ENCODE data around the gene AEN. TPM values are rescaled to one million over a fixed set of nuclear protein-coding genes. Genes with fewer than 3 reads are reported as not detected.
"Not testable (repeated sequence)": the region's sequence is repeated elsewhere in the genome, so short reads cannot be mapped to it uniquely, and the experiment has no call there.

The AEN gene
- total and polyA plus RNA-seq, 8 donors: 1.8 to 35.3 (median 14.3) TPM

DNA sequence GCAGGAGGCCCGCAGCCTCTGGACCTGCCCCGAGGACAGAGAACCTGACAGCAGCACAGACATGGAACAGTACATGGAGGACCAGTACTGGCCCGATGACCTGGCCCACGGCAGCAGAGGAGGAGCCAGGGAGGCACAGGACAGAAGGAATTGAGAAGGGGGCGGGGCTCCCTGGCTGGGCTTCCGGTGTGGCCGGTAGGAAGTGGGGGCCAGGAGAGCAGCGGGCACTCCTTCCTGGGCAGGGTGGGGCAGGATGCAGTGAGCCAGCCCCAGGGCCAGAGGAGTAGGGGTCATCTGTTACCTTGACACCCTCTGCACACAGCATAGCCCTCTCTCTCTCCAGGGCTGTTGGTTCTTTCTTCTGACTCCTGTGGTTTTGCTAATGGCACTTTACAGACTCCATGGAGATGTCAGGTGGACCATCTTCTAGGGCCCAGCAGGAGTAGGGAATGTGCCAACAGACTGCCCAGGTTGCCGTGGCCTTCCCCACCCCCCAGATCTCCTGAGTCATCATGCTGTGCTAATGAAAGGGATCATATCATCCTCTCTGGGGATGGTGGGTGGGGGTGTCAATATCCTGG, 9.1 kb downstream of the AEN start:
- no peak overlapping the region for H3K4me3 ChIP-seq
- intact Hi-C loops (cut with DNase I; ENCODE audit: low total_unique reads): no loop called here
- no peaks in the 10 kb centered on the region for H3K9me3 ChIP-seq
- peak overlapping the region in 4 of 5 donors; percentile 22 to 75 (median 56) for H3K27ac ChIP-seq
- WGBS, 5 donors: 40 to 69% (median 58%) methylated on average over 5 to 9 of the region's 9 CpGs
- TF ChIP-seq, protein P1, sequence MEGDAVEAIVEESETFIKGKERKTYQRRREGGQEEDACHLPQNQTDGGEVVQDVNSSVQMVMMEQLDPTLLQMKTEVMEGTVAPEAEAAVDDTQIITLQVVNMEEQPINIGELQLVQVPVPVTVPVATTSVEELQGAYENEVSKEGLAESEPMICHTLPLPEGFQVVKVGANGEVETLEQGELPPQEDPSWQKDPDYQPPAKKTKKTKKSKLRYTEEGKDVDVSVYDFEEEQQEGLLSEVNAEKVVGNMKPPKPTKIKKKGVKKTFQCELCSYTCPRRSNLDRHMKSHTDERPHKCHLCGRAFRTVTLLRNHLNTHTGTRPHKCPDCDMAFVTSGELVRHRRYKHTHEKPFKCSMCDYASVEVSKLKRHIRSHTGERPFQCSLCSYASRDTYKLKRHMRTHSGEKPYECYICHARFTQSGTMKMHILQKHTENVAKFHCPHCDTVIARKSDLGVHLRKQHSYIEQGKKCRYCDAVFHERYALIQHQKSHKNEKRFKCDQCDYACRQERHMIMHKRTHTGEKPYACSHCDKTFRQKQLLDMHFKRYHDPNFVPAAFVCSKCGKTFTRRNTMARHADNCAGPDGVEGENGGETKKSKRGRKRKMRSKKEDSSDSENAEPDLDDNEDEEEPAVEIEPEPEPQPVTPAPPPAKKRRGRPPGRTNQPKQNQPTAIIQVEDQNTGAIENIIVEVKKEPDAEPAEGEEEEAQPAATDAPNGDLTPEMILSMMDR (IDR thresholded peaks at IDR 0.05): no peak
- TF ChIP-seq POLR2AphosphoS5 (IDR thresholded peaks at IDR 0.05): peak in 1 of 3 donors; percentile 19
- H3K27me3 ChIP-seq: no peaks in the 10 kb centered on the region
- H3K4me1 ChIP-seq: peaks cover 5 to 57% (median 24%) of the 10 kb centered on the region in 4 donors
- peaks cover 23 to 74% (median 67%) of the 10 kb centered on the region in 4 donors for H3K36me3 ChIP-seq
- peak in 1 of 2 donors; percentile 59 for DNase-seq

- WGBS, 5 donors: 38 to 79% (median 66%) methylated on average over 7 of the region's 7 CpGs
- Histone ChIP-seq H3K36me3 (peaks cover 23 to 71% (median 66%) of the 10 kb centered on the region in 4 donors), H3K4me3 (no peak overlapping the region), H3K4me1 (peaks cover 10 to 56% (median 27%) of the 10 kb centered on the region in 4 donors), H3K27ac (peak overlapping the region; percentile 3 to 75 (median 50)), H3K27me3 (no peaks in the 10 kb centered on the region), H3K9me3 (no peaks in the 10 kb centered on the region)
- no peak for TF ChIP-seq EP300 (IDR thresholded peaks at IDR 0.05)
- TF ChIP-seq, protein P1 (IDR thresholded peaks at IDR 0.05): no peak
- DNase-seq: no peak
- intact Hi-C loops (cut with DNase I; ENCODE audit: low total_unique reads): no loop called here
Observed at GRCh38 chr15:88630798-88631463, 9.8 kb downstream of the AEN start.

GRCh38 chr15:88631464-88632028, 10.4 kb downstream of the AEN start:
- Histone ChIP-seq H3K9me3 (no peaks in the 10 kb centered on the region), H3K4me3 (no peak overlapping the region), H3K36me3 (peaks cover 23 to 66% (median 60%) of the 10 kb centered on the region in 4 donors), H3K4me1 (peaks cover 14 to 56% (median 29%) of the 10 kb centered on the region in 4 donors), H3K27me3 (no peaks in the 10 kb centered on the region), H3K27ac (peak overlapping the region; percentile 4 to 75 (median 43))
- intact Hi-C loops (cut with DNase I; ENCODE audit: low total_unique reads): no loop called here
- no peak for TF ChIP-seq POLR2AphosphoS5 (IDR thresholded peaks at IDR 0.05)
- TF ChIP-seq, protein P1 (IDR thresholded peaks at IDR 0.05): no peak
- TF ChIP-seq EP300 (IDR thresholded peaks at IDR 0.05): no peak
- no peak for TF ChIP-seq POLR2A (IDR thresholded peaks at IDR 0.05)
- no peak for DNase-seq
- 83 to 91% (median 91%) methylated on average over 11 to 12 of the region's 12 CpGs for WGBS, 5 donors

GRCh38 chr15:88632797-88633196, 11.7 kb downstream of the AEN start:
- intact Hi-C loops (cut with DNase I; ENCODE audit: low total_unique reads); H3K9me3 ChIP-seq: not testable (repeated sequence)
- WGBS, 5 donors: 84 to 95% (median 88%) methylated on average over 7 of the region's 7 CpGs

More at GRCh38 chr15:88632797-88633196, 11.7 kb downstream of the AEN start:
- peaks cover 27 to 56% (median 36%) of the 10 kb centered on the region in 4 donors for H3K4me1 ChIP-seq
- not testable (repeated sequence) for H3K27me3 ChIP-seq, DNase-seq, H3K4me3 ChIP-seq
- H3K27ac ChIP-seq: peak overlapping the region in 2 of 5 donors; percentile 2 to 23
- peaks cover 20 to 53% (median 48%) of the 10 kb centered on the region in 4 donors for H3K36me3 ChIP-seq
